Posterior vena cava (tissue), 2 donors: ENCODE measurements around the gene BMP2. TPM values are rescaled to one million over a fixed set of nuclear protein-coding genes. Genes with fewer than 3 reads are reported as not detected.

ENCODE experiments used
- DNase-seq: peaks from one replicate; pipeline ENCODE4 v3.0.0-alpha.2; 2020; ENCODE audit warnings: low spot score
- intact Hi-C, 2 donors: fragments of 100-400 bp; cut with DNase I; formaldehyde crosslinking; loops; one replicate each; pipeline versions ENCODE4 v1.14.1 to v1.14.2; 2022 to 2023
- total RNA-seq, 2 donors: library from RNA; stranded (reverse); fragmentation: NEBNext Ultra II Directional; extraction: Animal tissue kit (Norgen Biotek cat#: 25700); gene quantifications; one replicate each; pipeline ENCODE4 v1.2.1, GENCODE V29; 2021
- donor health status: DM: yes; HTN: yes; CAD: no.
- donor health status: DM: yes; HTN: yes; CAD: no.

Gene BMP2
- total RNA-seq, 2 donors from 2014 or later: 3.2 to 5.3 TPM

DNA sequence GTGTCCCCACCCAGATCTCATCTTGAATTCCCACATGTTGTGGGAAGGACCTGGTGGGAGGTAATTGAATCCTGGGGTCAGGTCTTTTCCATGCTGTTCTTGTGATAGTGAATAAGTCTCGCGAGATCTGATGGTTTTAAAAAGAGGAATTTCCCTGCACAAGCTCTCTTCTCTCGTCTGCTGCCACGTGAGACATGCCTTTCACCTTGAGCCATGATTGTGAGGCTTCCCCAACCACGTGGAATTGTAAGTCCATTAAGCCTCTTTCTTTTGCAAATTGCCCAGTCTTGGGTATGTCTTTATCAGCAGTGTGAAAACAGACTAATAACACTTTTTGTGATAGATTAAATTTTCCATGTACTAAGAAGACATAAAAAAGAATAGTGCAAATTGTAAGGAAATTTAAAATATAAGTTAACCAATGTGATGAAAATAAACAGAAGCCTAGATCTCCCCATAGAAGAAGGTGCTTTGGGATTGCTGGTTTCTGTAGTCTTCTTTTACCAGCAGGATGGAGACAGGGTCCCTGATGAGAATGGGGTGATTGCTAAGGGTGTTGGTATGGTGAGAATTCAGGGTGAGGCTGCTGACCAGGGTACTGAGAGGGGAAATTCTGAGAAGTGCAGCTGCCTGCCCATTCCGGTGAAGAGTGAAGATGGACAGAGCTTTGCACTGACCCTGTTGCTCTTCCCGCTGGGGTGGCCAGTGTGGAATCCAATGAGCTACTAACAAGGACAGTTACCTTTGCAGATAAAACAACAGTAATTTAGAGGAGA lies 50.7 kb downstream of the BMP2 start:
- DNase-seq: no peak
- intact Hi-C loops: no loop called here

DNA sequence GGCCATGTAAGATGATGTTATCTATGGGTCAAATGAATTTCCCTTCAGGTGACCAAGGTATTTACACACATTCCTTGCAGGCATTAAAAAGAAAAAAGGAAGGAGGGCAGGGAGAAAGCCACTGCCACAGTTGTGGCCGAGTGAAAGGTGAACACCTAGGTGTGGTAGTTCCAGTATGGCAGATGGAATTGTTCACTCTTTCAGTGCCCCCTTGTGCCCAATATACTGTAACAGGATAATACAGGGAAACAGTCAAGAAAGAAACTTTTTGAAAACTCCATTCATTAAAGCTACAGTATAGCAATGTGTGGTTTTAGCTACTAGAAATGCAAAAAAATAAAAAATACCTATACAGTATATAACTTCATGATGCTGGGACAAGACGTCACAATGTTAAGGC lies 52.1 kb downstream of the BMP2 start:
- no peak for DNase-seq
- intact Hi-C loops: no loop called here

- DNase-seq: no peak
- intact Hi-C loops: no loop called here
Measured at GRCh38 chr20:6824401-6824800, 56.9 kb downstream of the BMP2 start.

DNA sequence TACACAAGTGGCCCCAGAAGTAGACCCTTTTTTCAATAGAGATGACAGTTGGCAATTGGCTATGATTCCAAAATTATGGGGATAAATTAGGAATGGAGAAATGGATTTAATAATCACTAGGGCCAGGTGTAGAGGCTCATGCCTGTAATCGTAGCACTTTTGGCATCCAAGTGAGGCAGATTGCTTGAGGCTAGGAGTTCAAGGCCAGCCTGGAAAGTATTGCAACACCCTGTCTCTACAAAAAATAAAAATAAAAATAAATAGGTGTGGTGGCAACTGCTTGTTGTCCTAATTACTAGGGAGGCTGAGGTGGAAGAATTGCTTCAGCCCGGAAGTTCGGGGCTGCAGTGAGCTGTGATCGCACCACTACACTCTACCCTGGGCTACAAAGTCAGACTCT lies 60.0 kb downstream of the BMP2 start:
- DNase-seq: no peak
- intact Hi-C loops: no loop called here

DNA sequence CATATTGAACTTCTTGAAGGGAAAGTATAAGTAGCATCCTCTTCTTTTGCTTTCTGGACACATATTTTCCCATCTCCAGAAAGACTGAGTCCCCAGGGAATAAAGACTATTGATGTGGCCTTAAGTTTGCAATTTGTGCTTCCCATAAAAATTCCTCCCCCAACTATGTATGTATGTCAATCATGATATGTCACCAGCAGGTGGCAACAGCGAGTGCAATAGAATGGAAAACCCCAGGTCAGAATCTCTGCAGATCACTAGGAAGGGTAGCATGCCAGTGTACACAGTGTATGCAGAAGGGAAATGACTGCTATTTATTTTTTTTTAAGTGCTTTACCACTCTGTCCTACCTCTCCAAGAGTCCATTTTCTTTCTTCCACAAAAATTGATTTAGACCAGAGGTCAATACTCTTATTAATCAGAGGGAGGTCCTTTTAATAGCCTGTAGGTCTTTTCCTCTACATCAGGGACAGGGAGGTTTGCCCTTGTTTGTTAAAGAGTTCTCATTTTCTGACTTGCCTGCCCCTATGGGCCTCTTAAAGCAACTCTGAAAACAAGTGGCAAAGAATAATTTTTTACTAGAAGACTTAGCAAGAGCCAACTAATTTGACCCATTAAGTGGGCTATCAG lies 61.4 kb downstream of the BMP2 start:
- intact Hi-C loops: no loop called here
- no peak for DNase-seq

GRCh38 chr20:6829510-6830116 lies 62.1 kb downstream of the BMP2 start:
- no peak for DNase-seq
- intact Hi-C loops: no loop called here
